WTC11 (cell line): ENCODE measurements around the gene SRRM5.

ENCODE experiments used
- AR ChIP-seq: fragments of 250-450 bp; sonication (Bioruptor Pico); IDR thresholded peaks from 2 replicates; pipeline ENCODE4 v1.9.0; 2021; ENCODE audit warnings: mild to moderate bottlenecking
- ATF2 ChIP-seq: sonication (generic); formaldehyde crosslinking; IDR thresholded peaks from 2 replicates; pipeline ENCODE4 v1.8.1; 2022; ENCODE audit warnings: low read depth, missing genetic modification reagents, borderline replicate concordance
- CTCF ChIP-seq: fragments of 200-600 bp; IDR thresholded peaks from 2 replicates; pipeline ENCODE4 v1.8.0; 2022; ENCODE audit warnings: antibody characterized with exemption
- ESRRA ChIP-seq: sonication (generic); formaldehyde crosslinking; IDR thresholded peaks from 2 replicates; pipeline ENCODE4 v1.8.1; 2022; ENCODE audit warnings: mild to moderate bottlenecking, missing genetic modification reagents, borderline replicate concordance
- JUN ChIP-seq: sonication (generic); formaldehyde crosslinking; IDR thresholded peaks from 2 replicates; pipeline ENCODE4 v1.8.0; 2023; ENCODE audit warnings: mild to moderate bottlenecking, missing genetic modification reagents
- MYBL2 ChIP-seq: sonication (generic); formaldehyde crosslinking; IDR thresholded peaks from 2 replicates; pipeline ENCODE4 v1.8.1; 2023; ENCODE audit warnings: mild to moderate bottlenecking, moderate library complexity, missing genetic modification reagents
- NR1H2 ChIP-seq: sonication (generic); formaldehyde crosslinking; IDR thresholded peaks from 2 replicates; pipeline ENCODE4 v1.9.0; 2021; ENCODE audit warnings: mild to moderate bottlenecking, moderate library complexity, missing genetic modification reagents
- NR2C2 ChIP-seq: sonication (generic); formaldehyde crosslinking; IDR thresholded peaks from 2 replicates; pipeline ENCODE4 v1.8.0; 2022; ENCODE audit warnings: mild to moderate bottlenecking, missing genetic modification reagents
- PRDM15 ChIP-seq: sonication (generic); formaldehyde crosslinking; IDR thresholded peaks from 2 replicates; pipeline ENCODE4 v1.8.0; 2022; ENCODE audit warnings: missing genetic modification reagents

- TF ChIP-seq NR2C2 (CRISPR knock-in tag) (no peak), ESRRA (no peak), CTCF (no peak), PRDM15 (CRISPR knock-in tag) (no peak), MYBL2 (CRISPR knock-in tag) (no peak), ATF2 (CRISPR knock-in tag) (no peak), JUN (no peak), AR (CRISPR knock-in tag) (no peak), NR1H2 (CRISPR knock-in tag) (no peak)
Measured at GRCh38 chr19:43616954-43617353, 5.1 kb downstream of the SRRM5 start.
